Mucosa of descending colon (tissue), 3 donors: ENCODE data around the gene TSPAN17. TPM values are rescaled to one million over a fixed set of nuclear protein-coding genes. Genes with fewer than 3 reads are reported as not detected.
A peak's percentile ranks its signal among the peaks of the same experiment; 100 is the strongest.

Experiments used
- ATAC-seq: fragments of 200-7000 bp; cut with Tn5 transposase; one replicate; pipeline ENCODE4 v1.9.1; 2020; ENCODE audit warnings: mild to moderate bottlenecking, moderate library complexity
- DNase-seq, 3 donors: peaks; one replicate each; pipeline ENCODE4 v3.0.0-alpha.2; 2020
- H3K36me3 ChIP-seq: fragments of 200-600 bp; one replicate; pipeline ENCODE4 v1.8.0; 2021; ENCODE audit warnings: low read depth, mild to moderate bottlenecking
- H3K4me1 ChIP-seq: fragments of 200-600 bp; one replicate; pipeline ENCODE4 v1.8.0; 2021; ENCODE audit warnings: low read depth, mild to moderate bottlenecking
- H3K4me3 ChIP-seq: fragments of 200-600 bp; one replicate; pipeline ENCODE4 v1.8.0; 2021; ENCODE audit warnings: mild to moderate bottlenecking
- H3K9me3 ChIP-seq: fragments of 200-600 bp; one replicate; pipeline ENCODE4 v1.8.0; 2021; ENCODE audit warnings: mild to moderate bottlenecking
- CTCF ChIP-seq: fragments of 200-600 bp; IDR thresholded peaks from one replicate; pipeline ENCODE4 v1.8.0; 2022; ENCODE audit warnings: antibody characterized with exemption, mild to moderate bottlenecking
- intact Hi-C, 2 donors: fragments of 100-400 bp; cut with DNase I in 1 of 2; cut with micrococcal nuclease in 1 of 2; formaldehyde crosslinking; loops; one replicate each; pipeline versions ENCODE4 v1.11.0 to v1.11.1; 2022; cut with DNase I, micrococcal nuclease
- total RNA-seq, 3 donors: library from RNA; stranded (reverse); fragmentation: NEBNext Ultra II Directional in 2 of 3; extraction: Animal tissue kit (Norgen Biotek cat#: 25700) in 2 of 3; gene quantifications; one replicate each; pipeline versions ENCODE4 v1.2.1 to v1.2.4, GENCODE V29; 2021 to 2023
- donor health status: DM: no; HTN: no; CAD: no; lungs with moderate emphysema.
- donor health status: DM: no; HTN: no; CAD: no.
- donor health status: DM: no; HTN: yes; CAD: no.

Gene TSPAN17
- total RNA-seq, 3 donors from 2014 or later, result 25.7 to 36.3 (median 31.9) TPM

- Histone ChIP-seq H3K4me3 (no peak overlapping the region), H3K9me3 (no peaks in the 10 kb centered on the region), H3K4me1 (peaks cover 10% of the 10 kb centered on the region), H3K36me3 (no peaks in the 10 kb centered on the region)
- DNase-seq, result no peak
- no peak for TF ChIP-seq CTCF
- intact Hi-C loops, result no loop called here
- ATAC-seq, result no peak
These were observed 22.3 kb upstream of the TSPAN17 start for GRCh38 chr5:176624938-176625337.

- intact Hi-C loops, result no loop called here
- H3K4me1 ChIP-seq, result peaks cover 10% of the 10 kb centered on the region
- DNase-seq (no peak), ATAC-seq (no peak)
- no peak overlapping the region for H3K4me3 ChIP-seq
- no peaks in the 10 kb centered on the region for H3K9me3 ChIP-seq
- TF ChIP-seq CTCF, result no peak
- H3K36me3 ChIP-seq, result no peaks in the 10 kb centered on the region
These were observed 21.8 kb upstream of the TSPAN17 start for GRCh38 chr5:176625512-176625911.

- Histone ChIP-seq H3K9me3 (no peaks in the 10 kb centered on the region), H3K36me3 (no peaks in the 10 kb centered on the region), H3K4me1 (peaks cover 12% of the 10 kb centered on the region), H3K4me3 (no peak overlapping the region)
- peak in 2 of 3 donors; percentile 74 to 76 for DNase-seq
- peak; percentile 86 for ATAC-seq
- intact Hi-C loops, result no loop called here
- no peak for TF ChIP-seq CTCF
These were observed 21.1 kb upstream of the TSPAN17 start for GRCh38 chr5:176625966-176626875.

DNA sequence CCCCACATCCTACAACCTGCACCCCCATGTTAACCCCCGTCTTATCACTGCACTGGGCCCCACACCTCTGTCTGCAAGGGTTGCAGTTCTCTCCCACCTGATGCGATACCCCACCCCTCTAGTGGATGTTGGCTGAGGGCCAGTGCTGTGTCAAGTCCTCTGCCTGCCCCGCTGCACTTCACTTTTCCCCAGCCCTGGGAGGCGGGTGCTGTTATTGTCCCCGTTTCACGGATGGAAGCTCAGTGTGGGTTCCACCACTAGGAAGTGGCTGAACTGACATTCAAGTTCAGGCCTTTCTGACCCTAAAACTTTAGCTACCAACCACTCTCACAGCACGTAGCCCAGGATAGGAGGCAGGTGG, 20.4 kb upstream of the TSPAN17 start:
- Histone ChIP-seq H3K4me1 (peaks cover 12% of the 10 kb centered on the region), H3K4me3 (no peak overlapping the region), H3K36me3 (no peaks in the 10 kb centered on the region), H3K9me3 (no peaks in the 10 kb centered on the region)
- intact Hi-C loops, result no loop called here
- TF ChIP-seq CTCF, result no peak
- DNase-seq (no peak), ATAC-seq (no peak)

- no peak overlapping the region for H3K4me3 ChIP-seq
- intact Hi-C loops, result no loop called here
- no peaks in the 10 kb centered on the region for H3K36me3 ChIP-seq
- DNase-seq (no peak), ATAC-seq (no peak)
- no peaks in the 10 kb centered on the region for H3K9me3 ChIP-seq
- peaks cover 12% of the 10 kb centered on the region for H3K4me1 ChIP-seq
- TF ChIP-seq CTCF, result no peak
These were observed 19.7 kb upstream of the TSPAN17 start for GRCh38 chr5:176627582-176627981.
